ENCODE measurements around the gene ELOVL5. TPM values are rescaled to one million over a fixed set of nuclear protein-coding genes. Genes with fewer than 3 reads are reported as not detected.

ELOVL5 gene
- total and polyA plus RNA-seq, 4 donors: 22.1 to 77.8 (median 57.8) TPM

GRCh38 chr6:53315086-53315724 lies 33.5 kb downstream of the ELOVL5 start:
- Histone ChIP-seq H3K27me3 (ENCODE audit: control insufficient read depth in 4 of 4, insufficient read depth in 4 of 4, low read length in 3 of 4) (no peaks in the 10 kb centered on the region), H3K27ac (ENCODE audit: low read depth in 1 of 2, low read length in 2 of 2) (no peak overlapping the region), H3K9ac (ENCODE audit: low read depth in 1 of 2, low read length in 2 of 2) (no peak overlapping the region), H3K9me3 (ENCODE audit: control insufficient read depth in 4 of 4, low read length in 3 of 4) (no peaks in the 10 kb centered on the region), H3K4me3 (ENCODE audit: low read depth in 1 of 3, low read length in 3 of 3) (no peak overlapping the region), H3K4me1 (ENCODE audit: control insufficient read depth in 4 of 4, insufficient read depth in 4 of 4, low read length in 3 of 4) (peaks cover under 1 to 10% (median 4%) of the 10 kb centered on the region in 4 donors), H3K36me3 (ENCODE audit: control insufficient read depth in 4 of 4, insufficient read depth in 3 of 4, low read depth in 1 of 4, low read length in 3 of 4) (no peaks in the 10 kb centered on the region)
- DNase-seq (ENCODE audit: low spot score): no peak
- 78% methylated on average over 3 of the region's 3 CpGs for WGBS
- TF ChIP-seq REST (IDR thresholded peaks at IDR 0.05): no peak
- TF ChIP-seq NR2F2 (IDR thresholded peaks at IDR 0.05): no peak
- TF ChIP-seq HNF4G (IDR thresholded peaks at IDR 0.05): no peak
- TF ChIP-seq FOXA2 (IDR thresholded peaks at IDR 0.05): no peak
- no peak for TF ChIP-seq RXRA (IDR thresholded peaks at IDR 0.05)
- TF ChIP-seq JUND (IDR thresholded peaks at IDR 0.05): no peak
- no peak for TF ChIP-seq MAX (IDR thresholded peaks at IDR 0.05)
- no peak for TF ChIP-seq ZBTB33 (IDR thresholded peaks at IDR 0.05)
- no peak for TF ChIP-seq TAF1 (conservative IDR thresholded peaks at IDR 0.05)
- no peak for TF ChIP-seq HNF4A (conservative IDR thresholded peaks at IDR 0.05)
- TF ChIP-seq SP1 (IDR thresholded peaks at IDR 0.05): no peak
- no peak for TF ChIP-seq FOXA1 (IDR thresholded peaks at IDR 0.05)
- no peak for TF ChIP-seq EGR1 (IDR thresholded peaks at IDR 0.05; ENCODE audit: low read depth in 2 of 2)
- TF ChIP-seq CTCF (IDR thresholded peaks at IDR 0.05; ENCODE audit: low read depth, low read length, missing input control): no peak
- TF ChIP-seq ATF3 (IDR thresholded peaks at IDR 0.05): no peak
- TF ChIP-seq GABPA (IDR thresholded peaks at IDR 0.05 in 1 of 2, conservative IDR thresholded peaks at IDR 0.05 in 1 of 2): no peak
- TF ChIP-seq YY1 (IDR thresholded peaks at IDR 0.05): no peak
- no peak for TF ChIP-seq RAD21 (IDR thresholded peaks at IDR 0.05)
